HepG2 (cell line): Measurements from ENCODE around the gene UBTD2. TPM values are rescaled to one million over a fixed set of nuclear protein-coding genes. Genes with fewer than 3 reads are reported as not detected.

Source experiments
- EHMT2 ChIP-seq: fragments of 200-600 bp; sonication (generic); IDR thresholded peaks from 2 replicates; pipeline ENCODE4 v1.7.0; 2017; ENCODE audit warnings: antibody characterized with exemption, low read depth, low read length, borderline replicate concordance
- HNRNPLL ChIP-seq: fragments of 200-400 bp; formaldehyde crosslinking; IDR thresholded peaks from 2 replicates; pipeline ENCODE4 v1.6.1; 2017; ENCODE audit warnings: mild to moderate bottlenecking, low read depth, low read length; ENCODE audit not compliant: poor library complexity, severe bottlenecking
- KDM5A ChIP-seq: fragments of 200-600 bp; sonication (generic); IDR thresholded peaks from 2 replicates; pipeline ENCODE4 v1.7.0; 2018; ENCODE audit warnings: antibody characterized with exemption, mild to moderate bottlenecking, low read length, borderline replicate concordance
- NFAT5 ChIP-seq: sonication (generic); formaldehyde crosslinking; IDR thresholded peaks from 2 replicates; pipeline ENCODE4 v1.4.0; 2020; ENCODE audit warnings: missing genetic modification reagents
- PAF1 ChIP-seq: IDR thresholded peaks from 2 replicates; pipeline ENCODE4 v1.6.1; 2016; ENCODE audit warnings: missing genetic modification reagents, missing compliant biosample characterization
- PHF8 ChIP-seq: sonication (generic); formaldehyde crosslinking; IDR thresholded peaks from 2 replicates; pipeline ENCODE4 v1.5.0; 2020; ENCODE audit warnings: missing genetic modification reagents
- SETDB1 ChIP-seq: sonication (generic); formaldehyde crosslinking; IDR thresholded peaks from 2 replicates; pipeline ENCODE4 v1.5.1; 2020; ENCODE audit warnings: missing genetic modification reagents, mild to moderate bottlenecking, borderline replicate concordance
- TOE1 ChIP-seq: sonication (generic); formaldehyde crosslinking; IDR thresholded peaks from 2 replicates; pipeline ENCODE4 v1.4.0; 2020; ENCODE audit warnings: mild to moderate bottlenecking, missing genetic modification reagents
- WIZ ChIP-seq: sonication (generic); formaldehyde crosslinking; IDR thresholded peaks from 2 replicates; pipeline ENCODE4 v1.5.1; 2020; ENCODE audit warnings: mild to moderate bottlenecking, missing genetic modification reagents
- YEATS4 ChIP-seq: sonication (generic); formaldehyde crosslinking; IDR thresholded peaks from 2 replicates; pipeline ENCODE4 v1.4.0; 2020; ENCODE audit warnings: missing genetic modification reagents, borderline replicate concordance
- ZBTB42 ChIP-seq: sonication (generic); formaldehyde crosslinking; IDR thresholded peaks from 2 replicates; pipeline ENCODE4 v1.5.0; 2020; ENCODE audit warnings: mild to moderate bottlenecking, missing genetic modification reagents
- ZMYM2 ChIP-seq: sonication (generic); formaldehyde crosslinking; IDR thresholded peaks from 2 replicates; pipeline ENCODE4 v1.8.0; 2022; ENCODE audit warnings: mild to moderate bottlenecking, missing genetic modification reagents
- ZNF282 ChIP-seq: fragments of 450-650 bp; IDR thresholded peaks from 2 replicates; pipeline ENCODE4 v1.6.1; 2018; ENCODE audit not compliant: partially characterized antibody
- ZNF546 ChIP-seq: sonication (generic); formaldehyde crosslinking; conservative IDR thresholded peaks from 2 replicates; pipeline ENCODE4 v1.8.1; 2023; ENCODE audit warnings: mild to moderate bottlenecking, missing genetic modification reagents
- polyA plus RNA-seq, 8 experiments: library from polyadenylated mRNA; depleted of rRNA in 3 of 8; stranded (reverse) in 7 of 8; unstranded in 1 of 8; fragments of >200 nt; fragmentation: Illumina TruSeq in 4 of 8; extraction: Trizol in 4 of 8; gene quantifications; 2 replicates each; pipeline versions ENCODE4 v1.2.1 to v1.2.3, GENCODE V29; 2011 to 2016; ENCODE audit warnings: low read depth in 4 of 8, missing spikeins in 1 of 8, mixed read lengths in 1 of 8; ENCODE audit not compliant: insufficient read depth in 1 of 8
- total RNA-seq, 5 experiments: library from RNA; depleted of rRNA; stranded (reverse); fragments of >200 nt; fragmentation: Illumina TruSeq; extraction: Trizol; gene quantifications; 2 replicates each; pipeline ENCODE4 v1.2.3, GENCODE V29; 2016; ENCODE audit warnings: low read depth in 1 of 5
- TF ChIP-seq, protein P1 (sequence below): sonication (generic); formaldehyde crosslinking; conservative IDR thresholded peaks from 2 replicates; pipeline ENCODE4 v1.8.1; 2023; ENCODE audit warnings: missing genetic modification reagents
- TF ChIP-seq, protein P2 (sequence below): sonication (generic); formaldehyde crosslinking; IDR thresholded peaks from 2 replicates; pipeline ENCODE4 v1.4.0; 2020; ENCODE audit warnings: missing genetic modification reagents, borderline replicate concordance
- TF ChIP-seq, protein P3 (sequence below): sonication (generic); formaldehyde crosslinking; IDR thresholded peaks from 2 replicates; pipeline ENCODE4 v1.8.0; 2022; ENCODE audit warnings: missing genetic modification reagents, low read depth, mild to moderate bottlenecking, borderline replicate concordance

The UBTD2 gene
- total and polyA plus RNA-seq, 2 of the 13 experiments (the other 11 are each of a cell fraction or from before 2014, with no cell fraction given) = 15.2 to 24.1 TPM

GRCh38 chr5:172188033-172188892, 95.3 kb downstream of the UBTD2 start, which contains the start of gene STK10 (continued):
- TF ChIP-seq, protein P1, sequence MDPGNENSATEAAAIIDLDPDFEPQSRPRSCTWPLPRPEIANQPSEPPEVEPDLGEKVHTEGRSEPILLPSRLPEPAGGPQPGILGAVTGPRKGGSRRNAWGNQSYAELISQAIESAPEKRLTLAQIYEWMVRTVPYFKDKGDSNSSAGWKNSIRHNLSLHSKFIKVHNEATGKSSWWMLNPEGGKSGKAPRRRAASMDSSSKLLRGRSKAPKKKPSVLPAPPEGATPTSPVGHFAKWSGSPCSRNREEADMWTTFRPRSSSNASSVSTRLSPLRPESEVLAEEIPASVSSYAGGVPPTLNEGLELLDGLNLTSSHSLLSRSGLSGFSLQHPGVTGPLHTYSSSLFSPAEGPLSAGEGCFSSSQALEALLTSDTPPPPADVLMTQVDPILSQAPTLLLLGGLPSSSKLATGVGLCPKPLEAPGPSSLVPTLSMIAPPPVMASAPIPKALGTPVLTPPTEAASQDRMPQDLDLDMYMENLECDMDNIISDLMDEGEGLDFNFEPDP (CRISPR knock-in tag) = no peak
- TF ChIP-seq, protein P2, sequence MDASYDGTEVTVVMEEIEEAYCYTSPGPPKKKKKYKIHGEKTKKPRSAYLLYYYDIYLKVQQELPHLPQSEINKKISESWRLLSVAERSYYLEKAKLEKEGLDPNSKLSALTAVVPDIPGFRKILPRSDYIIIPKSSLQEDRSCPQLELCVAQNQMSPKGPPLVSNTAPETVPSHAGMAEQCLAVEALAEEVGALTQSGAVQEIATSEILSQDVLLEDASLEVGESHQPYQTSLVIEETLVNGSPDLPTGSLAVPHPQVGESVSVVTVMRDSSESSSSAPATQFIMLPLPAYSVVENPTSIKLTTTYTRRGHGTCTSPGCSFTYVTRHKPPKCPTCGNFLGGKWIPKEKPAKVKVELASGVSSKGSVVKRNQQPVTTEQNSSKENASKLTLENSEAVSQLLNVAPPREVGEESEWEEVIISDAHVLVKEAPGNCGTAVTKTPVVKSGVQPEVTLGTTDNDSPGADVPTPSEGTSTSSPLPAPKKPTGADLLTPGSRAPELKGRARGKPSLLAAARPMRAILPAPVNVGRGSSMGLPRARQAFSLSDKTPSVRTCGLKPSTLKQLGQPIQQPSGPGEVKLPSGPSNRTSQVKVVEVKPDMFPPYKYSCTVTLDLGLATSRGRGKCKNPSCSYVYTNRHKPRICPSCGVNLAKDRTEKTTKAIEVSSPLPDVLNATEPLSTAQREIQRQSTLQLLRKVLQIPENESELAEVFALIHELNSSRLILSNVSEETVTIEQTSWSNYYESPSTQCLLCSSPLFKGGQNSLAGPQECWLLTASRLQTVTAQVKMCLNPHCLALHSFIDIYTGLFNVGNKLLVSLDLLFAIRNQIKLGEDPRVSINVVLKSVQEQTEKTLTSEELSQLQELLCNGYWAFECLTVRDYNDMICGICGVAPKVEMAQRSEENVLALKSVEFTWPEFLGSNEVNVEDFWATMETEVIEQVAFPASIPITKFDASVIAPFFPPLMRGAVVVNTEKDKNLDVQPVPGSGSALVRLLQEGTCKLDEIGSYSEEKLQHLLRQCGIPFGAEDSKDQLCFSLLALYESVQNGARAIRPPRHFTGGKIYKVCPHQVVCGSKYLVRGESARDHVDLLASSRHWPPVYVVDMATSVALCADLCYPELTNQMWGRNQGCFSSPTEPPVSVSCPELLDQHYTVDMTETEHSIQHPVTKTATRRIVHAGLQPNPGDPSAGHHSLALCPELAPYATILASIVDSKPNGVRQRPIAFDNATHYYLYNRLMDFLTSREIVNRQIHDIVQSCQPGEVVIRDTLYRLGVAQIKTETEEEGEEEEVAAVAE (CRISPR knock-in tag) = no peak
- no peak for TF ChIP-seq EHMT2
- TF ChIP-seq NFAT5 (CRISPR knock-in tag) = 0 out of 2 replicates have a peak, but pooled peaks have one; percentile 19
- no peak for TF ChIP-seq SETDB1
- no peak for TF ChIP-seq TOE1 (CRISPR knock-in tag)
- no peak; the same call in 1 of the 2 replicates for TF ChIP-seq KDM5A
- TF ChIP-seq ZNF546 = 0 out of 2 replicates have a peak, but pooled peaks have one; percentile 58
- TF ChIP-seq YEATS4 (CRISPR knock-in tag) = peak; percentile 53; the same call in 1 of the 2 replicates
- TF ChIP-seq ZNF282 = no peak
- TF ChIP-seq WIZ (CRISPR knock-in tag) = no peak
- TF ChIP-seq HNRNPLL = peak; percentile 67
- TF ChIP-seq ZBTB42 (CRISPR knock-in tag) = no peak
- TF ChIP-seq ZMYM2 = peak; percentile 65; the same call in 1 of the 2 replicates
- TF ChIP-seq, protein P3, sequence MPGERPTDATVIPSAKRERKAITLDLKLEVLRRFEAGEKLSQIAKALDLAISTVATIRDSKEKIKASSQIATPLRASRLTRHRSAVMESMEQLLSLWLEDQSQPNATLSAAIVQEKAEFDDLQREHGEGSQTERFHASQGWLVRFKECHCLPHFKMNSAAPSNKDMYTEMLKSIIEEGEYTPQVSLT = no peak
- TF ChIP-seq PAF1 = no peak
- peak; percentile 65 for TF ChIP-seq PHF8 (CRISPR knock-in tag)
